Measurements from ENCODE around the gene ZFPM1.

- TF ChIP-seq, protein P1, sequence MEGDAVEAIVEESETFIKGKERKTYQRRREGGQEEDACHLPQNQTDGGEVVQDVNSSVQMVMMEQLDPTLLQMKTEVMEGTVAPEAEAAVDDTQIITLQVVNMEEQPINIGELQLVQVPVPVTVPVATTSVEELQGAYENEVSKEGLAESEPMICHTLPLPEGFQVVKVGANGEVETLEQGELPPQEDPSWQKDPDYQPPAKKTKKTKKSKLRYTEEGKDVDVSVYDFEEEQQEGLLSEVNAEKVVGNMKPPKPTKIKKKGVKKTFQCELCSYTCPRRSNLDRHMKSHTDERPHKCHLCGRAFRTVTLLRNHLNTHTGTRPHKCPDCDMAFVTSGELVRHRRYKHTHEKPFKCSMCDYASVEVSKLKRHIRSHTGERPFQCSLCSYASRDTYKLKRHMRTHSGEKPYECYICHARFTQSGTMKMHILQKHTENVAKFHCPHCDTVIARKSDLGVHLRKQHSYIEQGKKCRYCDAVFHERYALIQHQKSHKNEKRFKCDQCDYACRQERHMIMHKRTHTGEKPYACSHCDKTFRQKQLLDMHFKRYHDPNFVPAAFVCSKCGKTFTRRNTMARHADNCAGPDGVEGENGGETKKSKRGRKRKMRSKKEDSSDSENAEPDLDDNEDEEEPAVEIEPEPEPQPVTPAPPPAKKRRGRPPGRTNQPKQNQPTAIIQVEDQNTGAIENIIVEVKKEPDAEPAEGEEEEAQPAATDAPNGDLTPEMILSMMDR (conservative IDR thresholded peaks at IDR 0.05; ENCODE audit: low read length) = no peak
- TF ChIP-seq EZH2phosphoT487 (IDR thresholded peaks at IDR 0.05; ENCODE audit: borderline replicate concordance, low read depth, low read length) = no peak
These were observed 128.0 kb downstream of the ZFPM1 start for GRCh38 chr16:88581033-88581432.

All from OCI-LY7 (cell line).